Stimulated activated naive B cell treated with anti-CD40 and anti-IgM and Interleukin-4, amounts not matched to agents 10 μg/mL and 1 μg/mL and 100 μg/mL, for 72 hours (primary cell): ENCODE data around the gene DMRTC1.
"Not testable (repeated sequence)": the region's sequence is repeated elsewhere in the genome, so short reads cannot be mapped to it uniquely, and the experiment has no call there.

ENCODE experiments used
- ATAC-seq, 2 donors: fragments of 150-1000 bp; cut with Tn5 transposase; replicated peaks; 2 replicates each; pipeline ENCODE4 v1.10.0; 2021; ENCODE audit warnings: moderate library complexity in 1 of 2
- DNase-seq: peaks from one replicate; pipeline ENCODE4 v3.0.0; 2021
- H3K27ac Mint-ChIP-seq: one replicate; pipeline ENCODE4 v1.8.0; 2022; ENCODE audit warnings: mild to moderate bottlenecking, mixed read lengths
- H3K27me3 Mint-ChIP-seq, 2 donors: one replicate each; pipeline ENCODE4 v1.8.0; 2022; ENCODE audit warnings: mixed read lengths in 2 of 2
- H3K36me3 Mint-ChIP-seq, 2 donors: one replicate each; pipeline ENCODE4 v1.8.0; 2022; ENCODE audit warnings: mixed read lengths in 2 of 2, mild to moderate bottlenecking in 1 of 2
- H3K4me1 Mint-ChIP-seq, 2 donors: one replicate each; pipeline ENCODE4 v1.8.0; 2022; ENCODE audit warnings: mixed read lengths in 2 of 2, mild to moderate bottlenecking in 1 of 2
- H3K4me3 Mint-ChIP-seq, 2 donors: one replicate each; pipeline ENCODE4 v1.8.0; 2022; ENCODE audit warnings: mild to moderate bottlenecking in 2 of 2, mixed read lengths in 2 of 2, moderate library complexity in 1 of 2
- H3K9me3 Mint-ChIP-seq, 2 donors: one replicate each; pipeline ENCODE4 v1.8.0; 2022; ENCODE audit warnings: mixed read lengths in 2 of 2, mild to moderate bottlenecking in 1 of 2

The DMRTC1 gene

DNA sequence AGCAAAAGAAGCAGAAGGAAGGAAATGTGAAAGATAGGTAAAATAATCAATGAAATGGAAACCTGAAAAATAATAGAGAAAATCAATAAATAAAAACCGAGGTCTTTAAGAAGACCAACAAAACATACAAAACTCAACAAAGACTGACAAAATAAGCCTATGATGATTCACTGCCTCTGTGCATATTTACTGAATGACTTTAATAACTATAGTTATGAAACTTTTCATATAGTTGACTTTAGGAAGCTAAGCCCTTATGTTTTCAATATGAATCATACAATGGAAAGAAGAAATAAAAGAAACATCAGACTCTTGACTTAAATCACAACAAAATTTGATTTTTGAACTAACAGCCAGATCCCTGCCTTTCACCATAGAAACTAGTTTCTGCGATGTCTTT lies 106.1 kb downstream of the DMRTC1 start:
- H3K27me3 Mint-ChIP-seq, H3K4me1 Mint-ChIP-seq, H3K36me3 Mint-ChIP-seq, H3K4me3 Mint-ChIP-seq, ATAC-seq, H3K9me3 Mint-ChIP-seq, H3K27ac Mint-ChIP-seq, DNase-seq: not testable (repeated sequence)

DNA sequence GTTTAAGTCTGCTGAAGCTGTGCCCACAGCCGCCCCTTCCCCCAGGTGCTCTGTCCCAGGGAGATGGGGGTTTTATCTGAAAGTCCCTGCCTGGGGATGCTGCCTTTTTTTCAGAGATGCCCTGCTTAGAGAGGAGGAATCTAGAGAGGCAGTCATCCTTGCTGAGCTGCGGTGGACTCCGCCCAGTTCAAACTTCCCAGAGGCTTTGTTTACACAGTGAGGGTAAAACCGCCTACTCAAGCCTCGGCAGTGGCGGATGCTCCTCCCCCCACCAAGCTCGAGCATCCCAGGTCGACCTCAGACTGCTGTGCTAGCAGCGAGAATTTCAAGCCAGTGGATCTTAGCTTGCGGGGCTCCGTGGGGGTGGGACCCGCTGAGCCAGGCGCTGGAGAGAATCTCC lies 112.9 kb downstream of the DMRTC1 start:
- H3K4me1 Mint-ChIP-seq, H3K27me3 Mint-ChIP-seq, H3K27ac Mint-ChIP-seq, ATAC-seq, H3K36me3 Mint-ChIP-seq, DNase-seq, H3K4me3 Mint-ChIP-seq, H3K9me3 Mint-ChIP-seq: not testable (repeated sequence)
